Stimulated activated CD4-positive, alpha-beta T cell treated with anti-CD3 and anti-CD28 coated beads, Interleukin-2, amount 100 ng/mL, for 4 hours (primary cell): ENCODE measurements around the gene KLF6.

ENCODE experiments used
- DNase-seq: peaks from one replicate; pipeline ENCODE4 v3.0.0-alpha.2; 2020; ENCODE audit warnings: low read depth

The KLF6 gene

GRCh38 chr10:3787816-3788215 is 2.8 kb upstream of the KLF6 start:
- DNase-seq: no peak

GRCh38 chr10:3787016-3787400 is 2.0 kb upstream of the KLF6 start:
- no peak for DNase-seq

GRCh38 chr10:3786295-3787015 is 1.4 kb upstream of the KLF6 start:
- no peak for DNase-seq

- DNase-seq: no peak
Measured at GRCh38 chr10:3785851-3786271, 852 bp upstream of the KLF6 start.

GRCh38 chr10:3785251-3785850 is 342 bp upstream of the KLF6 start:
- DNase-seq: peak; percentile 99

GRCh38 chr10:3783682-3784432 is 1.2 kb downstream of the KLF6 start:
- no peak for DNase-seq

- peak; percentile 62 for DNase-seq
Measured at GRCh38 chr10:3783316-3783681, 1.7 kb downstream of the KLF6 start.

- no peak for DNase-seq
Measured at GRCh38 chr10:3782451-3783315, 2.3 kb downstream of the KLF6 start.

GRCh38 chr10:3782146-3782450 is 2.9 kb downstream of the KLF6 start:
- DNase-seq: no peak

- DNase-seq: no peak
Measured at GRCh38 chr10:3781468-3782145, 3.4 kb downstream of the KLF6 start.

- DNase-seq: no peak
Measured at GRCh38 chr10:3780771-3781467, 4.1 kb downstream of the KLF6 start.

GRCh38 chr10:3780021-3780770 is 4.8 kb downstream of the KLF6 start:
- no peak for DNase-seq

GRCh38 chr10:3779158-3779741 is 5.8 kb downstream of the KLF6 start:
- DNase-seq: no peak

GRCh38 chr10:3778692-3779157 is 6.3 kb downstream of the KLF6 start:
- no peak for DNase-seq

GRCh38 chr10:3777981-3778691 is 6.9 kb downstream of the KLF6 start:
- DNase-seq: no peak

GRCh38 chr10:3776796-3777571 is 8.0 kb downstream of the KLF6 start:
- no peak for DNase-seq

- DNase-seq: no peak
Measured at GRCh38 chr10:3775696-3776551, 9.1 kb downstream of the KLF6 start.
